ENCODE data around the gene ZCCHC13.
"Not testable (repeated sequence)": the region's sequence is repeated elsewhere in the genome, so short reads cannot be mapped to it uniquely, and the experiment has no call there.

The ZCCHC13 gene

GRCh38 chrX:74304016-74304415 lies at the start of gene ZCCHC13:
ZCCHC13 (plus strand) TSS chrX:74304180; CDS start chrX:74304267, 87 bp downstream.
- DNase-seq (ENCODE audit: low read depth, low spot score) = no peak

- not testable (repeated sequence) for DNase-seq (ENCODE audit: low read depth, low spot score)
Measured at GRCh38 chrX:74258111-74258510, 45.9 kb upstream of the ZCCHC13 start.

GRCh38 chrX:74259885-74260491 lies 44.0 kb upstream of the ZCCHC13 start:
- DNase-seq (ENCODE audit: low read depth, low spot score) = no peak

- DNase-seq (ENCODE audit: low read depth, low spot score) = no peak
Measured at GRCh38 chrX:74262452-74263209, 41.3 kb upstream of the ZCCHC13 start.

GRCh38 chrX:74270393-74270792 lies 33.6 kb upstream of the ZCCHC13 start:
- no peak for DNase-seq (ENCODE audit: low read depth, low spot score)

GRCh38 chrX:74272230-74272629 lies 31.8 kb upstream of the ZCCHC13 start:
- no peak for DNase-seq (ENCODE audit: low read depth, low spot score)

- no peak for DNase-seq (ENCODE audit: low read depth, low spot score)
Measured at GRCh38 chrX:74274516-74274915, 29.5 kb upstream of the ZCCHC13 start.

- no peak for DNase-seq (ENCODE audit: low read depth, low spot score)
Measured at GRCh38 chrX:74277320-74277719, 26.7 kb upstream of the ZCCHC13 start.

- no peak for DNase-seq (ENCODE audit: low read depth, low spot score)
Measured at GRCh38 chrX:74277846-74278245, 26.1 kb upstream of the ZCCHC13 start.

GRCh38 chrX:74280759-74281158 lies 23.2 kb upstream of the ZCCHC13 start:
- DNase-seq (ENCODE audit: low read depth, low spot score) = no peak

- no peak for DNase-seq (ENCODE audit: low read depth, low spot score)
Measured at GRCh38 chrX:74284391-74284952, 19.5 kb upstream of the ZCCHC13 start.

GRCh38 chrX:74286950-74287740 lies 16.8 kb upstream of the ZCCHC13 start:
- DNase-seq (ENCODE audit: low read depth, low spot score) = no peak

GRCh38 chrX:74291577-74291963 lies 12.4 kb upstream of the ZCCHC13 start:
- no peak for DNase-seq (ENCODE audit: low read depth, low spot score)

- peak; percentile 62 for DNase-seq (ENCODE audit: low read depth, low spot score)
Measured at GRCh38 chrX:74291964-74292807, 11.8 kb upstream of the ZCCHC13 start.

GRCh38 chrX:74292808-74293123 lies 11.2 kb upstream of the ZCCHC13 start:
- DNase-seq (ENCODE audit: low read depth, low spot score) = no peak

GRCh38 chrX:74293343-74293946 lies 10.5 kb upstream of the ZCCHC13 start:
- DNase-seq (ENCODE audit: low read depth, low spot score) = peak; percentile 35

- DNase-seq (ENCODE audit: low read depth, low spot score) = no peak
Measured at GRCh38 chrX:74295101-74295500, 8.9 kb upstream of the ZCCHC13 start.

- no peak for DNase-seq (ENCODE audit: low read depth, low spot score)
Measured at GRCh38 chrX:74297766-74298165, 6.2 kb upstream of the ZCCHC13 start.

- no peak for DNase-seq (ENCODE audit: low read depth, low spot score)
Measured at GRCh38 chrX:74300869-74301268, 3.1 kb upstream of the ZCCHC13 start.

GRCh38 chrX:74318672-74319071 lies 14.7 kb downstream of the ZCCHC13 start:
- DNase-seq (ENCODE audit: low read depth, low spot score) = no peak

- DNase-seq (ENCODE audit: low read depth, low spot score) = not testable (repeated sequence)
Measured at GRCh38 chrX:74319321-74319720, 15.3 kb downstream of the ZCCHC13 start.

Data from activated CD4-positive, CD25-positive, alpha-beta regulatory T cell treated with anti-CD3 and anti-CD28 coated beads, Interleukin-2, amount 50 U/mL, for 16 hours (primary cell).